ENCODE measurements around the gene XPNPEP1. TPM values are rescaled to one million over a fixed set of nuclear protein-coding genes. Genes with fewer than 3 reads are reported as not detected.

Gene XPNPEP1
- polyA plus RNA-seq, 4 donors, result 76.6 to 138 (median 112) TPM

GRCh38 chr10:109932391-109932790 is 9.1 kb upstream of the XPNPEP1 start:
- Histone ChIP-seq H3K27ac (ENCODE audit: low read depth in 1 of 3, low read length in 2 of 3) (no peak overlapping the region), H3K36me3 (ENCODE audit: control insufficient read depth in 3 of 3, insufficient read depth in 2 of 3, low read depth in 1 of 3, low read length in 3 of 3) (no peaks in the 10 kb centered on the region), H3K4me3 (ENCODE audit: low read depth in 1 of 3, low read length in 3 of 3) (no peak overlapping the region), H3K9me3 (ENCODE audit: control insufficient read depth in 2 of 2, insufficient read depth in 1 of 2, low read depth in 1 of 2, low read length in 1 of 2) (no peaks in the 10 kb centered on the region), H3K4me1 (ENCODE audit: control insufficient read depth in 3 of 3, insufficient read depth in 2 of 3, low read depth in 1 of 3, low read length in 2 of 3) (no peaks in the 10 kb centered on the region), H3K27me3 (ENCODE audit: control insufficient read depth in 3 of 3, insufficient read depth in 3 of 3, low read length in 3 of 3) (no peaks in the 10 kb centered on the region)
- no peak for FAIRE-seq
- WGBS, 3 donors, result 93 to 100% (median 94%) methylated on average over 1 of the region's 1 CpG
- no peak for DNase-seq

DNA sequence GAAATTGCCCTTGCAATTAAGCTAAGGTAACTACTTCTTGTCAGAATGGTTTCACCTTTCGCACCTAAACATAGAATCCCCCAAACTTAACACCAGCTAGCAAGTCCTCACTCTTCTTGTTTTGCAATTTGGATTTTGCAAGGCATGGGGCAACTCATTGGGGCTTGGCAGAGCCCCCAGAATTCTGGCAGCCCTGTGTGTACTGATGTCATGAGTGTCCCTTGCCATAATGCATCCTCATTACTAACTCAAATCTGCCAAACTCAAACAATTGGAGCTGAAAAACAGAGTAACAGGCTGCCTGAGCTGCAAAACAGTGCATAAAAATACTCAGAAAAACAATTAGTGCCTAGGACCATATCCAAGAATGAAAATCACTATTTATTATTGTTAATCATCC is 7.9 kb upstream of the XPNPEP1 start:
- Histone ChIP-seq H3K4me3 (ENCODE audit: low read depth in 1 of 3, low read length in 3 of 3) (no peak overlapping the region), H3K27me3 (ENCODE audit: control insufficient read depth in 3 of 3, insufficient read depth in 3 of 3, low read length in 3 of 3) (no peaks in the 10 kb centered on the region), H3K9me3 (ENCODE audit: control insufficient read depth in 2 of 2, insufficient read depth in 1 of 2, low read depth in 1 of 2, low read length in 1 of 2) (no peaks in the 10 kb centered on the region), H3K27ac (ENCODE audit: low read depth in 1 of 3, low read length in 2 of 3) (no peak overlapping the region), H3K36me3 (ENCODE audit: control insufficient read depth in 3 of 3, insufficient read depth in 2 of 3, low read depth in 1 of 3, low read length in 3 of 3) (no peaks in the 10 kb centered on the region), H3K4me1 (ENCODE audit: control insufficient read depth in 3 of 3, insufficient read depth in 2 of 3, low read depth in 1 of 3, low read length in 2 of 3) (no peaks in the 10 kb centered on the region)
- FAIRE-seq (no peak), DNase-seq (no peak)
- WGBS, 3 donors, result 96 to 98% (median 96%) methylated on average over 1 of the region's 1 CpG

- WGBS, 3 donors, result 72 to 90% (median 83%) methylated on average over 3 of the region's 3 CpGs
- Histone ChIP-seq H3K27me3 (ENCODE audit: control insufficient read depth in 3 of 3, insufficient read depth in 3 of 3, low read length in 3 of 3) (no peaks in the 10 kb centered on the region), H3K36me3 (ENCODE audit: control insufficient read depth in 3 of 3, insufficient read depth in 2 of 3, low read depth in 1 of 3, low read length in 3 of 3) (no peaks in the 10 kb centered on the region), H3K4me1 (ENCODE audit: control insufficient read depth in 3 of 3, insufficient read depth in 2 of 3, low read depth in 1 of 3, low read length in 2 of 3) (no peaks in the 10 kb centered on the region), H3K9me3 (ENCODE audit: control insufficient read depth in 2 of 2, insufficient read depth in 1 of 2, low read depth in 1 of 2, low read length in 1 of 2) (no peaks in the 10 kb centered on the region), H3K27ac (ENCODE audit: low read depth in 1 of 3, low read length in 2 of 3) (no peak overlapping the region), H3K4me3 (ENCODE audit: low read depth in 1 of 3, low read length in 3 of 3) (no peak overlapping the region)
- no peak for FAIRE-seq
- no peak for DNase-seq
Observed at GRCh38 chr10:109929501-109930219, 6.3 kb upstream of the XPNPEP1 start.

DNA sequence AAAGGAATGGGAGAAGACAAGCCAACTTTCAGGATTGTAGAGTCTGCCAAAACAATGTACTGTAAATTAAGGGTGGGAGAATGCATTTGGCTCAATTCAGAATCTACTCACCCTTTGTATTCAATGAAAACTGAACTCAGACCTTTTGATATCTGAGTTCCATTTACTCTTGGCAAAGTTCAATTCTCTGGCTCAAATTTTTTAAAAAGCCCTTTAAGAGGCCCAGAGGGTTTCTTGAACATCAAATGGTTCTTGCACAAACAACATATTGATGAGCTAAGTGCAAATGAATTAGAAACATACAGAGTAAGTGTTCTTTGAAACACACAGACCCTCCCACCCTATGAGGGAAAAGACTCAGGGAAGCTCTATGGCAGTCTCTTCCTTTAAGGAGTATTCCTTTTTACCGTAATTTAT is 5.2 kb upstream of the XPNPEP1 start:
- Histone ChIP-seq H3K27ac (ENCODE audit: low read depth in 1 of 3, low read length in 2 of 3) (no peak overlapping the region), H3K27me3 (ENCODE audit: control insufficient read depth in 3 of 3, insufficient read depth in 3 of 3, low read length in 3 of 3) (no peaks in the 10 kb centered on the region), H3K4me1 (ENCODE audit: control insufficient read depth in 3 of 3, insufficient read depth in 2 of 3, low read depth in 1 of 3, low read length in 2 of 3) (peaks cover 0 to 5% (median 0%) of the 10 kb centered on the region in 3 donors), H3K4me3 (ENCODE audit: low read depth in 1 of 3, low read length in 3 of 3) (no peak overlapping the region), H3K36me3 (ENCODE audit: control insufficient read depth in 3 of 3, insufficient read depth in 2 of 3, low read depth in 1 of 3, low read length in 3 of 3) (no peaks in the 10 kb centered on the region), H3K9me3 (ENCODE audit: control insufficient read depth in 2 of 2, insufficient read depth in 1 of 2, low read depth in 1 of 2, low read length in 1 of 2) (no peaks in the 10 kb centered on the region)
- DNase-seq, result no peak
- FAIRE-seq, result no peak
- 80 to 94% (median 93%) methylated on average over 1 of the region's 1 CpG for WGBS, 3 donors

GRCh38 chr10:109926825-109927224 is 3.5 kb upstream of the XPNPEP1 start:
- no peaks in the 10 kb centered on the region for H3K27me3 ChIP-seq (ENCODE audit: control insufficient read depth in 3 of 3, insufficient read depth in 3 of 3, low read length in 3 of 3)
- H3K4me3 ChIP-seq (ENCODE audit: low read depth in 1 of 3, low read length in 3 of 3), result no peak overlapping the region
- H3K36me3 ChIP-seq (ENCODE audit: control insufficient read depth in 3 of 3, insufficient read depth in 2 of 3, low read depth in 1 of 3, low read length in 3 of 3), result no peaks in the 10 kb centered on the region
- no peaks in the 10 kb centered on the region for H3K9me3 ChIP-seq (ENCODE audit: control insufficient read depth in 2 of 2, insufficient read depth in 1 of 2, low read depth in 1 of 2, low read length in 1 of 2)
- 73 to 85% (median 74%) methylated on average over 2 of the region's 2 CpGs for WGBS, 3 donors
- peaks cover 0 to 11% (median 8%) of the 10 kb centered on the region in 3 donors for H3K4me1 ChIP-seq (ENCODE audit: control insufficient read depth in 3 of 3, insufficient read depth in 2 of 3, low read depth in 1 of 3, low read length in 2 of 3)
- H3K27ac ChIP-seq (ENCODE audit: low read depth in 1 of 3, low read length in 2 of 3), result no peak overlapping the region
- DNase-seq (no peak), FAIRE-seq (no peak)

GRCh38 chr10:109926061-109926745 is 2.9 kb upstream of the XPNPEP1 start:
- H3K4me3 ChIP-seq (ENCODE audit: low read depth in 1 of 3, low read length in 3 of 3), result no peak overlapping the region
- FAIRE-seq, result no peak
- no peaks in the 10 kb centered on the region for H3K27me3 ChIP-seq (ENCODE audit: control insufficient read depth in 3 of 3, insufficient read depth in 3 of 3, low read length in 3 of 3)
- peaks cover 2 to 17% (median 11%) of the 10 kb centered on the region in 3 donors for H3K4me1 ChIP-seq (ENCODE audit: control insufficient read depth in 3 of 3, insufficient read depth in 2 of 3, low read depth in 1 of 3, low read length in 2 of 3)
- 82 to 95% (median 88%) methylated on average over 10 of the region's 10 CpGs for WGBS, 3 donors
- H3K9me3 ChIP-seq (ENCODE audit: control insufficient read depth in 2 of 2, insufficient read depth in 1 of 2, low read depth in 1 of 2, low read length in 1 of 2), result no peaks in the 10 kb centered on the region
- no peak for DNase-seq
- no peak overlapping the region for H3K27ac ChIP-seq (ENCODE audit: low read depth in 1 of 3, low read length in 2 of 3)
- H3K36me3 ChIP-seq (ENCODE audit: control insufficient read depth in 3 of 3, insufficient read depth in 2 of 3, low read depth in 1 of 3, low read length in 3 of 3), result peaks cover 0 to 1% (median 0%) of the 10 kb centered on the region in 3 donors

DNA sequence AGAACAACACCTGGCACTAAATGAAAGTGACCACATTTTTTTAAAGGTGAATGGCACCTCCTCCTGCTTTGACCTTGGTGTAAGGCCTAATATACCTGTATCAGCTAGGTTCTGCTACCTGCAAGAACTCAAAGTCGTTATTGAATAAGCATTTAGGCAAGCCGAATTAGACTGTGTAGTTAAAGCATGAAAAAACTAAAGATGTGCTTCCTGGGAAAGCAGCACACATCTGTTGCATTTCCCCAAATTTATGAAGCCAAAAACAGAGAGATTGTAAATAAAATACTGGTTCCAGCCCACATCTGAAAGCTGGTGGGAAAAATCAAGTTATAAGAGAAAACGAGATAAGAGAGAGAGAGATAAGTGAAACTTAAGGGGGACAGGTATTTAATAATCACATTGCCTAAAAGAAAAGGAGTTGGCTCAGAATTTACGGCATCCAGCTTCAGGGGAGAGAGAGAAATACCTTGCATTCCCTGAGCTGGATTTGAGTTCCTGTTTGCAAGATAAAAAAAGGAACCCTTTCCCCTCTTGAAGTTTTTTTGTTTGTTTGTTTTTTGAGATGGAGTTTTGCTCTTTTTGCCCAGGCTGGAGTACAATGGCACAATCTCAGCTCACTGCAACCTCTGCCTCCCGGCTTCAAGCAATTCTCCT is 1.8 kb upstream of the XPNPEP1 start:
- no peak for DNase-seq
- Histone ChIP-seq H3K4me3 (ENCODE audit: low read depth in 1 of 3, low read length in 3 of 3) (no peak overlapping the region), H3K9me3 (ENCODE audit: control insufficient read depth in 2 of 2, insufficient read depth in 1 of 2, low read depth in 1 of 2, low read length in 1 of 2) (no peaks in the 10 kb centered on the region), H3K36me3 (ENCODE audit: control insufficient read depth in 3 of 3, insufficient read depth in 2 of 3, low read depth in 1 of 3, low read length in 3 of 3) (peaks cover 0 to 9% (median 0%) of the 10 kb centered on the region in 3 donors), H3K27ac (ENCODE audit: low read depth in 1 of 3, low read length in 2 of 3) (no peak overlapping the region), H3K27me3 (ENCODE audit: control insufficient read depth in 3 of 3, insufficient read depth in 3 of 3, low read length in 3 of 3) (no peaks in the 10 kb centered on the region), H3K4me1 (ENCODE audit: control insufficient read depth in 3 of 3, insufficient read depth in 2 of 3, low read depth in 1 of 3, low read length in 2 of 3) (peaks cover 2 to 22% (median 11%) of the 10 kb centered on the region in 3 donors)
- no peak for FAIRE-seq
- WGBS, 3 donors, result 52 to 60% (median 59%) methylated on average over 5 of the region's 5 CpGs

DNA sequence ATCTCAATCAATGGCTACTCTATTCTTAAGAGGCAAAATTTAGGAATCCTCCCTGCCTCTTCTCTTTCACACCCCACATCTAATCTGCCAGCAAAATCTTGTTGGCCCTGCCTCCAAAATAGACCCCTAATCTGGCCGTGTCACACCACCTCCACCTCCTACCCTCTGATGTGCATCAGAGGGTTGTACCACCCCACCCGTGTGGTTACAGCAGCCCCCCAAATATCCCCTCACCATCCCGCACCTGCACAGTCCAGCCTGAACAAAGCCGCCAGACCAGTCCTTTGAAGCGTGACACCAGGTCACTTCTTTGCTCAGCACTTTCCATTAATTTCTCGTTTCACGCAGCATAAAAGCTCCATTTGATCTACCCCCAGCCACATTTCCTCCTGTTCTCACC is 776 bp upstream of the XPNPEP1 start:
- Histone ChIP-seq H3K4me1 (ENCODE audit: control insufficient read depth in 3 of 3, insufficient read depth in 2 of 3, low read depth in 1 of 3, low read length in 2 of 3) (peaks cover 2 to 24% (median 11%) of the 10 kb centered on the region in 3 donors), H3K36me3 (ENCODE audit: control insufficient read depth in 3 of 3, insufficient read depth in 2 of 3, low read depth in 1 of 3, low read length in 3 of 3) (peaks cover 0 to 9% (median 0%) of the 10 kb centered on the region in 3 donors), H3K27ac (ENCODE audit: low read depth in 1 of 3, low read length in 2 of 3) (no peak overlapping the region), H3K4me3 (ENCODE audit: low read depth in 1 of 3, low read length in 3 of 3) (no peak overlapping the region), H3K9me3 (ENCODE audit: control insufficient read depth in 2 of 2, insufficient read depth in 1 of 2, low read depth in 1 of 2, low read length in 1 of 2) (no peaks in the 10 kb centered on the region), H3K27me3 (ENCODE audit: control insufficient read depth in 3 of 3, insufficient read depth in 3 of 3, low read length in 3 of 3) (no peaks in the 10 kb centered on the region)
- 83 to 92% (median 91%) methylated on average over 7 of the region's 7 CpGs for WGBS, 3 donors
- FAIRE-seq (no peak), DNase-seq (no peak)
